SJCRH30 (cell line): Measurements from ENCODE around the gene C16orf89. TPM values are rescaled to one million over a fixed set of nuclear protein-coding genes. Genes with fewer than 3 reads are reported as not detected.
"Not testable (repeated sequence)": the region's sequence is repeated elsewhere in the genome, so short reads cannot be mapped to it uniquely, and the experiment has no call there.

Source experiments
- DNase-seq, 2 experiments: peaks; one replicate each; pipeline ENCODE4 v3.0.0-alpha.2; 2015 to 2020
- H3K27ac ChIP-seq: fragments of 250-450 bp; sonication (Bioruptor Pico); 2 replicates; pipeline ENCODE4 v1.5.1; 2020; ENCODE audit warnings: mild to moderate bottlenecking, moderate library complexity
- H3K27me3 ChIP-seq: fragments of 250-450 bp; sonication (Bioruptor Pico); 2 replicates; pipeline ENCODE4 v1.5.1; 2020; ENCODE audit warnings: mild to moderate bottlenecking, moderate library complexity
- H3K36me3 ChIP-seq: fragments of 250-450 bp; sonication (Bioruptor Pico); 2 replicates; pipeline ENCODE4 v1.5.1; 2020; ENCODE audit warnings: mild to moderate bottlenecking, moderate library complexity
- H3K4me1 ChIP-seq: fragments of 250-450 bp; sonication (Bioruptor Pico); 2 replicates; pipeline ENCODE4 v1.5.1; 2020; ENCODE audit warnings: mild to moderate bottlenecking, moderate library complexity
- H3K4me3 ChIP-seq: fragments of 250-450 bp; sonication (Bioruptor Pico); 2 replicates; pipeline ENCODE4 v1.5.1; 2020; ENCODE audit warnings: mild to moderate bottlenecking, moderate library complexity
- H3K9me3 ChIP-seq: fragments of 250-450 bp; sonication (Bioruptor Pico); replicated peaks from 2 replicates; pipeline ENCODE4 v1.5.1; 2020; ENCODE audit warnings: mild to moderate bottlenecking, moderate library complexity
- total RNA-seq: library from RNA; depleted of rRNA; stranded (reverse); fragments of >200 nt; shearing (Covaris generic); gene quantifications from 2 replicates; pipeline ENCODE4 v1.2.3, GENCODE V29; 2014

C16orf89 gene
- total RNA-seq, 1 experiment from 2014 or later, result not detected

DNA sequence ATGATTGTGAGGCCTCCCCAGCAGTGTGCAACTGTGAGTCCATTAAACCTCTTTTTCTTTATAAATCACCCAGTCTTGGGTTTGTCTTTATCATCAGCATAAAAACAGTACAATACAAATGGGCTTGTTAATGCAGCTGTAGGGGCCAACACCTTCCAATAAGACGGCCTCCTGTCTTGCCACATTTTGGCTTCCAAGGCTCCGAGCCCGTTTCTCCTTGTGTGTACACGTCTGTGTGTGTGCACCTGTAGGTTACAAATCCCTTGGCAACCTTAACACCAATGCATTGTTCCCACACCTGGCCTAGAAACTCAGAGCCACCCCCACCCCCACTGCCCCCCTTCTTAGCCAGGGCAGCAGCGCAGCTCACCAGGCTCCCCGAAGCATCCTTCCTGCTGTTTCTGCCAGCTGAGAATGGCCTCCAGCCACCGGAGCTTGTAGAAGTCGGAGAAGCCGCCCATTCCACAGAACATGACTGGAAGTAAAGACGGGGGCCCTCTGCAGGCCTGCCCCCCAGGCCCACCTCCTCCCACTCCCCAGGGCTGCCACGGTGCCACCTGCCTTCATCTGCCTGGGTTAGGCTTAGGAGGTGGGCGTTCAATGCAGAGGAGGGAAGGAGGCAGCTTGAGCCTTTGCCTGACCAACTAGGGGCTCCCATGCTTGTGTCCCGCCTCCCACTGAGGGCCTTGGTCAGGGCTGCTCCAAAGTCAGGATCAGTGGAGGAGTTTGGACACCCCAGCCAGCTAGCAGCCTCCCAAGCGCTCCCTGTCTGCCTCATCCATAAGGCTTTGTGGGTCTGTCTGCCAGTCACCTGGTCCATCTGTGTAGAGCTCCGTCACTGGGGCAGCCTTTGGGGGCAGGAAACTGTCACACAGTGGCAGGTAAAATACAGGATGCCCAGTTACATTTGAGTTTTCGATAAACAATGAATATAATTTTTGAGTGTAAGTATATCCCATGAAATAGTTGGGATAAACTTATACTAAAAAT, 10.6 kb downstream of the C16orf89 start:
- H3K27me3 ChIP-seq, result no peaks in the 10 kb centered on the region
- DNase-seq, result no peak
- H3K36me3 ChIP-seq, result no peaks in the 10 kb centered on the region
- no peaks in the 10 kb centered on the region for H3K4me1 ChIP-seq
- H3K4me3 ChIP-seq, result no peak overlapping the region
- H3K9me3 ChIP-seq, result no peaks in the 10 kb centered on the region
- H3K27ac ChIP-seq, result no peak overlapping the region

DNA sequence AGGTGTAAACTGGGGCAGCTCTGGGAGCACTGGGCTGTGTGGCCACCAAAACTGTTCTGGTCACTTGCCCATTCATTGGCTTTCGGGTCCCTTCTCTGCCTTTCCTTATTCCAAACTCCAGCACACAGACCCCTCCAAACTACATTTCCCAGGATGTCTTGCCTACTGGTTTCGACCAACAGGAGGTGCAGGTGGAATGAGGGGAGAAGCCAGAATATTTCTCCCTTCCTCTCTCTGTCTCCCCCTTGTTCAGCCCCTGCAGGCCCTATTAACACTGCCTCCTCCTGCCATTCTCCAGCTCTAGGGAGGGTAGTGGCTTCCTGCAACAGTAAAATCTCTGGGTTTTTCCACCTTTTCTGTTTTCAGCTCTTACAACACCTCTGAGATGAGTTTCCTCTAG, 18.8 kb downstream of the C16orf89 start:
- DNase-seq, result no peak

DNA sequence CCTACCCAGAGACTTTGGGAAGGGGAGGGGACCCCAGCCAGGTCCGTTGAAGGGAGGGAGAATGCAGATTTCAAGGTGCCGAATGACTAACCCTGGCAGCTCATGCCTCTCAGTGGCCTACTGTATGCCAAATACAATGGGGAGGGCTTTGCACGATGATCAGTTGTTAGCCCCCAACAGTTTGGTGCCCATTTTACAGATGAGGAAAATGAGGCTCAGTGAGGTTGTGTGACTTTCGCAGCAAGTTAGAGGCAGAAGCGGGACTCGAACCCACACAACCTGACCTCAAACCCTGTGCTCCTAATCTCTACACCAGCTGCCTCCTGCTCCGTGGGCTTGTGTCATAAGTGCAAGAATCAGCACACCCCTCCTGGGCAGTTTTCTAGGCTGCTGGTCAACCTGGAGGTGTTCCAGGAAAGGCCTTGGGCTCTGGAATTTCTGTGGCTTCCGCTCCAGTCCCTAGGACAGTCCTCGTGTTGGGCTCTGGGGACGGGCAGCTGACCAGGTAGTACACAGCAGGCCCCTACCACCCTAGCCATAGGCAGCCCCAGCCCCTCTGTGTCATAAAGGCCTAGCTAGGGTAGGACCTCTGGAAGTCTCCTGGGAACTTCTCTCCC, 20.1 kb downstream of the C16orf89 start:
- Histone ChIP-seq H3K4me3 (no peak overlapping the region), H3K27ac (no peak overlapping the region), H3K36me3 (no peaks in the 10 kb centered on the region), H3K4me1 (no peaks in the 10 kb centered on the region), H3K9me3 (no peaks in the 10 kb centered on the region), H3K27me3 (peaks cover 6% of the 10 kb centered on the region; the same call in 1 of the 2 replicates)
- DNase-seq, result no peak

More for the DNA sequence above, 18.8 kb downstream of the C16orf89 start:
- H3K27ac ChIP-seq, result no peak overlapping the region
- no peak overlapping the region for H3K4me3 ChIP-seq
- no peaks in the 10 kb centered on the region for H3K4me1 ChIP-seq
- no peaks in the 10 kb centered on the region for H3K27me3 ChIP-seq
- no peaks in the 10 kb centered on the region for H3K9me3 ChIP-seq
- no peaks in the 10 kb centered on the region for H3K36me3 ChIP-seq

DNA sequence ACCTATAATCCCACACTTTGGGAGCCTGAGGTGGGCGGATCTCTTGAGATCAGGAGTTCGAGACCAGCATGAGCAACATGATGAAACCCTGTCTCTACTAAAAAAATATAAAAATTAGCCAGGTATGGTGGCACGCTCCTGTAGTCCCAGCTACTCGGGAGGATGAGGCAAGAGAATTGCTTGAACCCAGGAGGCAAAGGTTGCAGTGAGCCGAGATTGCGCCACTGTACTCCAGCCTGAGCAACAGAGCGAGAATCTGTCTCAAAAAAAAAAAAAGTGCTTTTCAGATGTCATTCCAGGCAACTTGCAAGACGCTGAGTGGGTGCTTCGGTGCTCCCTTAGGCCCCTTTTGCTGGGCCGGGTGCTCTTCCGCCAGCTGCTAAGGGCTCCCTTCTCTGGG, 21.2 kb downstream of the C16orf89 start:
- H3K27ac ChIP-seq, result not testable (repeated sequence)

DNA sequence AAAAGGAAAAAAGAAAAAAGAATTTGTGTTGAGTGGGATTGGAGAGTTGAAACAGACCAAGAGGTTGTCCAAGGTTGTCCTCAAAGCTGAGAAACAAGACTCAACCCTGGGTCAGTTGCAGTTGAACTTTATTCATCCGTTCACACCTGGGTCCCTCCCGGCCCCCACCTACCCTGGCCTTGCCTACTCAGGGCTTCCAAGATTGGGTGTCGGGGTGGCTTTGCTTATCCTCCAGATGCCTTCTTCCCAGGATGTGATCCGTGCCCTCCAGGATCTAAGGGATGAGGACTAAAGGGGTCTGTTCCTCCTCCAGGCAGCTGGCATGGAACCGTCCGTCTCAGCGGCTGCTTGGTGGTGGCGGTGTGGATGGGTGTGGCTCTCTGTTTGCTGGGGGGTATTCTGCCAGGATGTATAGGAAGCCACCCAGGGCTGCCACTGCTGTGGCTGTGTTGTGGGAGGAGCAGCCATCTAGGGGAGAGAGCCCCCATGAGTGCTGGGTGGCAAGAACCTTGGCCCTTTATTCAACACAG, 21.7 kb downstream of the C16orf89 start:
- Histone ChIP-seq H3K27ac (no peak overlapping the region), H3K4me1 (no peaks in the 10 kb centered on the region), H3K4me3 (no peak overlapping the region), H3K27me3 (peaks cover 7% of the 10 kb centered on the region; the same call in 1 of the 2 replicates), H3K36me3 (no peaks in the 10 kb centered on the region), H3K9me3 (no peaks in the 10 kb centered on the region)
- DNase-seq, result no peak

More for the DNA sequence above, 21.2 kb downstream of the C16orf89 start:
- H3K4me1 ChIP-seq, H3K9me3 ChIP-seq, DNase-seq, H3K4me3 ChIP-seq, H3K36me3 ChIP-seq, H3K27me3 ChIP-seq: not testable (repeated sequence)

DNA sequence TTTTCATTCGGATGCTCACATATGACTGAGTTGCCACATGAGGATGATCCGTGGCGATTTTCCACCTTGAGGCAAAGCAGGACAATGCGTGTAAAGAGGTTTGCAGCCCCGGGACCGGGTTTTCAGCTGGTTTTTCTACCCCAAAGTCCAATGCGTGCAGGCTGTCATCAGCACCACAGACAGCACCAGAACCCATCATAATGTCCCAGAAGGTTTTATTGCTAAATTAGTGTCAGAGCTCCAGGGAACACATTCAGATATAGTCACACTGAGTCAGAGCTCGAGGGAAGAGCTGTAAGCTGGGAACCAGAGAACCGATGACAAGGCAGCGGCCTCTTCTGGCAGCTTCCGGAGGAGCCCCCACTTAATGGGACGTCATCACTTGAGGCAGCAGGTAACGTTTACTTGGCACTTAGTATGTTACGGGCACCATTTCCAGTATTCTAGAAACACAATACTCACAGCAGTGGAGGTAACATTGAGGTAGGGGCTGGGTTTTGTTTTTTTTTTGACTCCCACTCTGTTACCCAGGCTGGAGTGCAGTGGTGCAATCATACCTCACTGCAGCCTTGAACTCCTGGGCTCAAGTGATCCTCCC, 23.1 kb downstream of the C16orf89 start:
- H3K27me3 ChIP-seq, result peaks cover 7% of the 10 kb centered on the region; the same call in 1 of the 2 replicates
- no peak overlapping the region for H3K27ac ChIP-seq
- H3K9me3 ChIP-seq, result no peaks in the 10 kb centered on the region
- H3K4me3 ChIP-seq, result no peak overlapping the region
- no peaks in the 10 kb centered on the region for H3K36me3 ChIP-seq
- no peaks in the 10 kb centered on the region for H3K4me1 ChIP-seq
- no peak for DNase-seq

DNA sequence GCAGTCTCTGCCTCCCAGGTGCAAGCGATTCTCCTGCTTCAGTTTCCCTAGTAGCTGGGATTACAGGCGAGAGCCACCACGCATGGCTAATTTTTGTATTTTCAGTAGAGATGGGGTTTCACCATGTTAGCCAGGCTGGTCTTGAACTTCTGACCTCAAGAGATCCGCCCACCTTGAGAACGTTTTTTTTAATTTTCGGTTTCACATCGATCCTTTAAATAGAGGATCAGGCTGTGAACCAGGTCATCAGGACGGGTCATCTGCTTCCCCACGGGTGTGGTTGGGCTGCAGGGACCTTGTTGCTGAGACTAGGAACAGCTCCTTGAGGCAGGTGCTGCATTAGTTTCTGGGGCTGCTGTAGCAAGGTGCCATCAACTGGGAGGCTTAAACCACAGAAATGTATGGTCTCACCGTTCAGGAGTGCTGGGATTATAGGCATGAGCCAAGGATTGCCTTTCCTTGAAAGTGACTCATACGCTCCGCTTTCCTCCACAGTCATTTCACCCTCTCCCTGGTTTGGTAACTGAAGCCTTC, 24.1 kb downstream of the C16orf89 start:
- Histone ChIP-seq H3K4me3 (no peak overlapping the region), H3K4me1 (no peaks in the 10 kb centered on the region), H3K36me3 (no peaks in the 10 kb centered on the region), H3K27ac (no peak overlapping the region), H3K9me3 (no peaks in the 10 kb centered on the region), H3K27me3 (peaks cover 7% of the 10 kb centered on the region; the same call in 1 of the 2 replicates)
- peak in 1 of 2 experiments; percentile 11 for DNase-seq

DNA sequence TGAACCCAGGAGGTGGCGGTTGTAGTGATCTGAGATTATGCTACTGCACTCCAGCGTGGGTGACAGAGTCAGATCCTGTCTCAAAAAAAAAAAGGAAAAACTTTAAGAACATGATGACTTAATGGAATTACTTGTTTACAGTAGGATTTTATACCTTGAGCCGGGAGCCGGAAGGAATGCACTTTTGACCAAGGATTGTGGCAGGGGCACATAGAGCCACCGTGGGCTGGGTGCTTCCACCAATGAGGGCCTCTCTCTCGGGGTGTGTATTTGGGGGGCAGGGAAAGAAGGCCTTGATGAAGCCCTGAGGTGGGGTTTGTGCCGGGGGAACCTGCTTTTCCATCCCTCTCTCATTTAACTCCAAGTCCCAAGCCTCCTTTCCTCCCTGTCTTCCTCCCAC, 25.3 kb downstream of the C16orf89 start:
- H3K9me3 ChIP-seq, result no peaks in the 10 kb centered on the region
- peaks cover 7% of the 10 kb centered on the region; the same call in 1 of the 2 replicates for H3K27me3 ChIP-seq
- no peaks in the 10 kb centered on the region for H3K4me1 ChIP-seq
- no peak overlapping the region for H3K4me3 ChIP-seq
- no peak overlapping the region for H3K27ac ChIP-seq
- H3K36me3 ChIP-seq, result no peaks in the 10 kb centered on the region
- DNase-seq, result no peak

DNA sequence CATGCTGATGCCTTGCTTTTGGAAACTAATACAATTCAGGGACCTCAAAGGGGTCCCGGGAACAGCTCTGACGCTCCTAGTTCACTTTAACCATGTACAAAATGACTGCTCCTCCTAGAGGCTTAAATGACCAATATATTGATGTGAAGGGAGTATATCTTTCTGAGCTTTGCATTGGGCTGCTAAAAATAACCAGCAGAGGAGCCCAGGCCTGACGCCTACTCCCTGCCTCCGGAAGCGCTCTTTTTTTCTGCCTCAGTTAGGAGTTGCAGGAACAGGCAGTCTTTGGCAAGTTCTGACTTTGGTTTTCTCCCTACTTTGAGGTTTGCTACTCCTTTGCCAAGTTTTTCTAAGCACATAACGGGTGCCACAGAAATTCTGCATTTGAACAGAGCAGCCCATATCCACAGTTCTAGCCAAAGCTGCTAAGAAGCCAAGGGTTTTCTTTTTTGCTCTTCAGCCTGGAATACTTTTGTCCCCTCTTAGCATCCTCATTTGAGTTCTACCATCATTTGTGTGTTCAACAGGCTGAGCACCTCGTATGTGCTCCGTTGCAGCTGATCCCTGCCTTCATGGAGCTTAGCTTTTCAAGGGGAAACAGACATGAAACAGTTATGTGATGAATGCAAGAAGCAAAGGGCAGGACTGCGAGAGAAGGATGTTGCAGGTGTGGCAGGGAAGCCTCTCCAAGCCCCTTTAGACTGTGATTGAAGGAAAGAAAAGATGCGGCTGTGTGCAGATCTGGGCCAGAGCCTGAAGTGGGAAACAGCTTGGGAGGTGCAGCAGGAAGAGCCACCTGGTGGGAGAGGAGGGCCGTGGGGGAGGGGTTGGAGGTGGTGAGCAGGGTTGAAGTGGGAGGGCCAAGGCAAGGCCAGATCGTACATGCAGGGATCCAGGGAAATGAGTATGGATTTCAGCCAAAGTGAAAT, 29.3 kb downstream of the C16orf89 start:
- Histone ChIP-seq H3K27me3 (peaks cover 7% of the 10 kb centered on the region; the same call in 1 of the 2 replicates), H3K27ac (no peak overlapping the region), H3K4me1 (no peaks in the 10 kb centered on the region), H3K9me3 (no peaks in the 10 kb centered on the region), H3K4me3 (no peak overlapping the region), H3K36me3 (no peaks in the 10 kb centered on the region)
- DNase-seq, result no peak

DNA sequence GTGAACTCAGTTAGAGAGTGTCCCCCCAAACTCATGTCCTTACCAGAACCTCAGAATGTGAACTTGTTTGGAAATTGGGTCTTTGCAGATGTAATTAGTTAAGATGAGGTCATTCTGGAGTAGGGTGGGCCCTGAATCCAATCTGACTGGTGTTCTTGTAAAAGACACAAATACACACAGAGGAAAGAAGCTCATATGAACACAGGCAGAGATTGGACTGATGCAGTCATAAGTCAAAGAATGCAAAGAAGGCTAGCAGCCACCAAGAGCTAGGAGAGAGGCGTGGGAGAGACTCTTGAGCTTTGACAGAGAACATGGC, 29.9 kb downstream of the C16orf89 start:
- no peak for DNase-seq
- Histone ChIP-seq H3K4me1 (no peaks in the 10 kb centered on the region), H3K27me3 (peaks cover 3% of the 10 kb centered on the region; the same call in 1 of the 2 replicates), H3K36me3 (no peaks in the 10 kb centered on the region), H3K9me3 (no peaks in the 10 kb centered on the region), H3K4me3 (no peak overlapping the region), H3K27ac (no peak overlapping the region)

DNA sequence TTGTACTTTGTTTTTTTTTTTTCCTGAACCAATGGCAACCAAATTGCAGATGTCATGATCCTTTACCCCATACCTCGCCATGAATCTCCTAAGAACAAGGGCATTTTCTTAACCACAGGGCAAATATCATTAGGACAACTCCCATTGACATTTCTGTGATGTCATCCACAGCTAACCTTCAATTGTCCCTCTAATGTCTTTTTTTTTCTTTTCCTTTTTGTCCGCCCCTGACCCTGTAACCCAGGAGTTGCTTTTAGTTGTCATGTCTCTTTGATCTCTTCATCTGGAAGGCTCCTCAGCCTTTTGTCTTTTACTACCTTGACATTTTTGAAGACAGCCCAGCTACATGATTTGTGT, 31.6 kb downstream of the C16orf89 start:
- no peak overlapping the region for H3K27ac ChIP-seq

DNA sequence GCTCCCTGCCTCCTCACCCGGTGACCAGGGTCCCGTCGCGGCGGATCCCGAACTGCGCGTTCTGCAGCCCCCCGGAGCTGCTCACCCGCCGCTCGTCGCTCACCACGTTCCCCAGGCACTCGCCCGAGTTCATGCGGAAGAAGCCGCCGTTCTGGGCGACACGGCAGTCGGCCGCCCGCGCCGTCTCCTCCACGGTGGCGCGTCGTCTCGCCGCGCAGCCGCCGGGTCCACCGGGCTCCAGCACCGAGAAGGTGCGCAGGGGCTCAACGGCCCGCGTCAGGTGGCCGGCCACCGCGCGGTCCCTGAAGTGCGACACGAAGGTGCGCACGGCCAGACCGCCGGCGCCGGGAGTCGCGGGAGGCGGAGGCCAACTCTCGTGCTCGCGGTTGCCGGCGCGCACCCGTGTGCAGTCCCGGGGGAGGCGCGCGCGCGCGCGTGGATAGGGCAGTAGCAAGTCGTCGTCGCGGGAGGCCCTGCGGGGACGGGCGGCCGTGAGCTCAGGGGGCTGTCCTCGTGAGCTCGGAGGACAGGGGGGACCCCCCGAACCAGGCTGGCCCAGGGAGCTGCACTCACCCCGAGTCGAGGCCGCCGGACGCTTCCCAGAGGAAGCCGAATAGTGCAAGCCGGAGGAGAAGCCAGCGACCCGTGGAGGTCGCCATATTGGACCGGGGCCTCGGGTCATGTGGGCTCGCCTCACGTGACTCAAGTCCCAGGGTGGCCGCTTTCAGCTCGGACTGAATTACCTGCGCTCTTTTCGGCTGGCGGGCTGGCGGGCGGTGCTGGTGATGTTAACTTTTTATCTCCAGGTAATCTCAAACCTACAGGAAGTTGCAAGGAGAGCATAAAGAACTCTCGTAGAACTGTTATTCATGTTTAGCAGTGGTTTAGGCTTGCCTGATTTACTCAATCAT, 32.2 kb downstream of the C16orf89 start, which contains the start of gene NAGPA:
Gene NAGPA (minus strand): TSS at position 680 of the 911 bp plus-strand sequence. CDS start 21 bp downstream, at position 659.
- H3K4me1 ChIP-seq, result no peaks in the 10 kb centered on the region
- peak; percentile 79 to 85 for DNase-seq
- no peaks in the 10 kb centered on the region for H3K9me3 ChIP-seq
- peak within 1 kb of the TSS; percentile 80 for H3K4me3 ChIP-seq
- H3K27me3 ChIP-seq, result no peaks in the 10 kb centered on the region
- H3K36me3 ChIP-seq, result no peaks in the 10 kb centered on the region
- peak within 1 kb of the TSS; percentile 18; the same call in 1 of the 2 replicates for H3K27ac ChIP-seq

More for the DNA sequence above, 31.6 kb downstream of the C16orf89 start:
- Histone ChIP-seq H3K27me3 (no peaks in the 10 kb centered on the region), H3K36me3 (no peaks in the 10 kb centered on the region), H3K4me3 (peak overlapping the region; percentile 80), H3K4me1 (no peaks in the 10 kb centered on the region), H3K9me3 (no peaks in the 10 kb centered on the region)
- DNase-seq, result no peak

DNA sequence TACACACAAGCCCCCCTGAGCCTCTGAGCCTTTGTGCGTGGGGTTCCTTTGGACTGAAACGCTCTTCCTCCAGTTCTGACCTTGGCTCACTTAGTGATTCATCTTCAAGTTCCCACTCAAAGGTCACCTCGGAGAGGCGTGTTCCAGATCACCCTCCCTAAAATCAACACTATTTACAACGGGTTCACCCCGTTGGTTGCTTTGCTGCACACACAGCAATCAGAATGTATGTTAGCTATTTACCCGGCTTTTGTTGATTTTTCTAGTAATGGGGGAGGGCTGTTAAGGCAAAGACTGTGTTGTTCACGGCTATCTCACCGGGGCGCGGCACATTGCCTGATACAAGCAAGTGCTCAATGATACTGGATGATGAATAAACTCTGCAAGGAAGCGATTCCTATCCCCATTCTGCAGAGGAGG, 33.0 kb downstream of the C16orf89 start:
- Histone ChIP-seq H3K27ac (no peak overlapping the region), H3K9me3 (no peaks in the 10 kb centered on the region), H3K27me3 (no peaks in the 10 kb centered on the region), H3K36me3 (no peaks in the 10 kb centered on the region), H3K4me1 (no peaks in the 10 kb centered on the region), H3K4me3 (peak overlapping the region; percentile 80)
- no peak for DNase-seq
